K562 (cell line): ENCODE data around the gene PRSS37.

Experiments
- COPS2 ChIP-seq: fragments of 450-650 bp; conservative IDR thresholded peaks from 2 replicates; pipeline ENCODE4 v1.6.1; 2016; ENCODE audit warnings: mild to moderate bottlenecking, moderate library complexity
- JUN ChIP-seq, 2 experiments: sonication (generic) in 1 of 2; formaldehyde crosslinking in 1 of 2; IDR thresholded peaks; 2 replicates each; pipeline versions ENCODE4 v1.6.1 to v1.8.0; 2012 to 2022; ENCODE audit warnings: borderline replicate concordance in 2 of 2, mild to moderate bottlenecking in 2 of 2, improper control_type of control experiment in 1 of 2, low read depth in 1 of 2, low read length in 1 of 2, missing genetic modification reagents in 1 of 2
- JUND ChIP-seq, 2 experiments: IDR thresholded peaks; 2 replicates in 1 of 2; 3 replicates in 1 of 2; pipeline ENCODE4 v1.6.1; 2011; ENCODE audit warnings: borderline replicate concordance in 2 of 2, low read depth in 2 of 2, low read length in 2 of 2, improper control_type of control experiment in 1 of 2, missing biosample characterization in 1 of 2, missing genetic modification characterization in 1 of 2, missing genetic modification reagents in 1 of 2
- KLF6 ChIP-seq: fragments of 250-450 bp; sonication (Bioruptor Pico); IDR thresholded peaks from 2 replicates; pipeline ENCODE4 v1.4.0; 2020; ENCODE audit warnings: mild to moderate bottlenecking, moderate library complexity, borderline replicate concordance
- POLR2A ChIP-seq: fragments of 450-650 bp; conservative IDR thresholded peaks from 2 replicates; pipeline ENCODE4 v1.6.1; 2016
- RAD21 ChIP-seq, 2 experiments: fragments of 250-450 bp in 1 of 2; fragments of 450-650 bp in 1 of 2; sonication (Bioruptor Pico) in 1 of 2; formaldehyde crosslinking in 1 of 2; IDR thresholded peaks in 1 of 2; conservative IDR thresholded peaks in 1 of 2; 2 replicates each; pipeline versions ENCODE4 v1.4.0 to v1.8.0; 2020 to 2022; ENCODE audit warnings: mild to moderate bottlenecking in 2 of 2, moderate library complexity in 1 of 2
- ZNF77 ChIP-seq: fragments of 250-450 bp; sonication (Bioruptor Pico); IDR thresholded peaks from 2 replicates; pipeline ENCODE4 v1.5.0; 2020
- TF ChIP-seq, protein P1 (sequence below), 3 experiments: IDR thresholded peaks in 2 of 3; conservative IDR thresholded peaks in 1 of 3; 2 replicates each; pipeline ENCODE4 v1.5.1; 2011 to 2012; ENCODE audit warnings: low read length in 3 of 3, mild to moderate bottlenecking in 3 of 3, control low read depth in 2 of 3, improper control_type of control experiment in 1 of 3, inconsistent platforms in 1 of 3, low read depth in 1 of 3, mixed read lengths in 1 of 3, moderate library complexity in 1 of 3; ENCODE audit not compliant: insufficient read depth in 2 of 3
- TF ChIP-seq, protein P2 (sequence below): sonication (generic); formaldehyde crosslinking; IDR thresholded peaks from 2 replicates; pipeline ENCODE4 v1.4.0; 2020; ENCODE audit warnings: mild to moderate bottlenecking, missing genetic modification reagents

DNA sequence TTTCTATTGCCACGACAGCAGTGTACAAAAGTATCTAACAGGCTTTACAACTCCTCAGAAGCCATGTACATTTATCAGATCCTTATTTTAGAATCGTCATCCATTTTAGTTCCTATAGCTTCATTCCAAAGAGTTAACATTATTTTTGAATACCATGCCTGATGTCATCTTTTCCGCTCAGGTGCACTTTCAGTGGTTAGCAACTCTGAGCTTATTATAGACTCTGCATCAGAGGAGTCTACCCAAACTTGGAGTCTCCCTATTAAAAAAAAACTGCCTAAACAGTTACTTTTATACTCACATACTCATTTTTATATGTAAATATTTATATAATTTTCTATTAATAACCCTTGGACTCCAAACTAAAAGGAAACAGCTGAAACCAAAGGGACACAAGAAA lies 31.6 kb upstream of the PRSS37 start:
- TF ChIP-seq JUND (IDR thresholded peaks at IDR 0.05; ENCODE audit: borderline replicate concordance, low read depth, low read length): no peak
- TF ChIP-seq JUND (tag; IDR thresholded peaks at IDR 0.05; ENCODE audit: borderline replicate concordance, low read depth, low read length): no peak
- TF ChIP-seq, protein P1, sequence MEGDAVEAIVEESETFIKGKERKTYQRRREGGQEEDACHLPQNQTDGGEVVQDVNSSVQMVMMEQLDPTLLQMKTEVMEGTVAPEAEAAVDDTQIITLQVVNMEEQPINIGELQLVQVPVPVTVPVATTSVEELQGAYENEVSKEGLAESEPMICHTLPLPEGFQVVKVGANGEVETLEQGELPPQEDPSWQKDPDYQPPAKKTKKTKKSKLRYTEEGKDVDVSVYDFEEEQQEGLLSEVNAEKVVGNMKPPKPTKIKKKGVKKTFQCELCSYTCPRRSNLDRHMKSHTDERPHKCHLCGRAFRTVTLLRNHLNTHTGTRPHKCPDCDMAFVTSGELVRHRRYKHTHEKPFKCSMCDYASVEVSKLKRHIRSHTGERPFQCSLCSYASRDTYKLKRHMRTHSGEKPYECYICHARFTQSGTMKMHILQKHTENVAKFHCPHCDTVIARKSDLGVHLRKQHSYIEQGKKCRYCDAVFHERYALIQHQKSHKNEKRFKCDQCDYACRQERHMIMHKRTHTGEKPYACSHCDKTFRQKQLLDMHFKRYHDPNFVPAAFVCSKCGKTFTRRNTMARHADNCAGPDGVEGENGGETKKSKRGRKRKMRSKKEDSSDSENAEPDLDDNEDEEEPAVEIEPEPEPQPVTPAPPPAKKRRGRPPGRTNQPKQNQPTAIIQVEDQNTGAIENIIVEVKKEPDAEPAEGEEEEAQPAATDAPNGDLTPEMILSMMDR (IDR thresholded peaks at IDR 0.05 in 2 of 3, conservative IDR thresholded peaks at IDR 0.05 in 1 of 3; ENCODE audit: insufficient read depth in 2 of 3, low read depth in 1 of 3, low read length in 3 of 3): no peak
- no peak for TF ChIP-seq ZNF77 (CRISPR knock-in tag)
- no peak for TF ChIP-seq KLF6 (CRISPR knock-in tag)
- no peak for TF ChIP-seq COPS2
- TF ChIP-seq, protein P2, sequence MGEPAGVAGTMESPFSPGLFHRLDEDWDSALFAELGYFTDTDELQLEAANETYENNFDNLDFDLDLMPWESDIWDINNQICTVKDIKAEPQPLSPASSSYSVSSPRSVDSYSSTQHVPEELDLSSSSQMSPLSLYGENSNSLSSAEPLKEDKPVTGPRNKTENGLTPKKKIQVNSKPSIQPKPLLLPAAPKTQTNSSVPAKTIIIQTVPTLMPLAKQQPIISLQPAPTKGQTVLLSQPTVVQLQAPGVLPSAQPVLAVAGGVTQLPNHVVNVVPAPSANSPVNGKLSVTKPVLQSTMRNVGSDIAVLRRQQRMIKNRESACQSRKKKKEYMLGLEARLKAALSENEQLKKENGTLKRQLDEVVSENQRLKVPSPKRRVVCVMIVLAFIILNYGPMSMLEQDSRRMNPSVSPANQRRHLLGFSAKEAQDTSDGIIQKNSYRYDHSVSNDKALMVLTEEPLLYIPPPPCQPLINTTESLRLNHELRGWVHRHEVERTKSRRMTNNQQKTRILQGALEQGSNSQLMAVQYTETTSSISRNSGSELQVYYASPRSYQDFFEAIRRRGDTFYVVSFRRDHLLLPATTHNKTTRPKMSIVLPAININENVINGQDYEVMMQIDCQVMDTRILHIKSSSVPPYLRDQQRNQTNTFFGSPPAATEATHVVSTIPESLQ (CRISPR knock-in tag): no peak
- TF ChIP-seq RAD21 (CRISPR knock-in tag; conservative IDR thresholded peaks at IDR 0.05 in 1 of 2, IDR thresholded peaks at IDR 0.05 in 1 of 2): no peak
- TF ChIP-seq JUN (IDR thresholded peaks at IDR 0.05; ENCODE audit: borderline replicate concordance, low read depth, low read length): no peak
- TF ChIP-seq JUN (CRISPR knock-in tag; IDR thresholded peaks at IDR 0.05; ENCODE audit: borderline replicate concordance): no peak
- no peak for TF ChIP-seq POLR2A
